Fibroblast of the aortic adventitia (primary cell): ENCODE data around the gene CTCF. TPM values are rescaled to one million over a fixed set of nuclear protein-coding genes. Genes with fewer than 3 reads are reported as not detected.

Source experiments
- DNase-seq: peaks from one replicate; pipeline ENCODE4 v3.0.0-alpha.2; 2010; ENCODE audit warnings: low read depth
- H3K4me3 ChIP-seq: 2 replicates; pipeline ENCODE4 v1.5.1; 2011; ENCODE audit warnings: low read depth, mild to moderate bottlenecking, control low read depth, low read length, moderate library complexity
- CTCF ChIP-seq: IDR thresholded peaks from 2 replicates; pipeline ENCODE4 v1.5.1; 2011; ENCODE audit warnings: mild to moderate bottlenecking, low read length, control low read depth, inconsistent platforms; ENCODE audit not compliant: insufficient read depth
- total RNA-seq: library from RNA; depleted of rRNA; stranded (reverse); fragments of >200 nt; gene quantifications from 2 replicates; pipeline ENCODE4 v1.2.3, GENCODE V29; 2012; ENCODE audit warnings: low replicate concordance

The CTCF gene
- total RNA-seq, 1 donor: 34.3 TPM

GRCh38 chr16:67667817-67668494 is 105.6 kb downstream of the CTCF start:
- peak; percentile 91 for DNase-seq
- peak; percentile 94 for TF ChIP-seq CTCF
- H3K4me3 ChIP-seq: no peak overlapping the region

GRCh38 chr16:67668495-67669157 is 106.3 kb downstream of the CTCF start:
- TF ChIP-seq CTCF: no peak
- no peak overlapping the region for H3K4me3 ChIP-seq
- no peak for DNase-seq

- TF ChIP-seq CTCF: no peak
- H3K4me3 ChIP-seq: no peak overlapping the region
- no peak for DNase-seq
These were observed 107.3 kb downstream of the CTCF start for GRCh38 chr16:67669499-67670101.

- no peak for TF ChIP-seq CTCF
These were observed 110.0 kb downstream of the CTCF start for GRCh38 chr16:67672306-67672705.

GRCh38 chr16:67672739-67673662 is 110.7 kb downstream of the CTCF start:
- TF ChIP-seq CTCF: peak; percentile 83
- no peak overlapping the region for H3K4me3 ChIP-seq
- DNase-seq: peak; percentile 71

More at GRCh38 chr16:67672306-67672705, 110.0 kb downstream of the CTCF start:
- no peak overlapping the region for H3K4me3 ChIP-seq
- DNase-seq: no peak
